ENCODE results near the gene R3HDM1.

DNA sequence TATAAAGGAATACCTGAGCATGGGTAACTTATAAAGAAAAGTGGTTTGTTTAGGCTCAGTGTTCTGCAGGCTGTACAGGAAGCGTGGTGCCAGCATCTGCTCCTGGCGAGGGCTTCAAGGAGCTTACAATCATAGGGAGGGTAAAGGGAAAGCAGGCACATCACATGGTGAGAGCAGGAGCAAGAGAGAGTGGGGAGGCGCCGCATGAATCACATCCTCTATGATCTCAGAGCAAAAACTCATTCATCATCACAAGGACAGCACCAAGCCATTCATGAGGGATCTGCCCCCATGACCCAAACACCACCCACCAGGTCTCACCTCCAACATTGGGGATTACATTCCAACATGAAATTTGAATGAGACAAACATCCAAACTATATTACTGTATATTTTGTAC is 32.5 kb downstream of the R3HDM1 start:
- no peak for TF ChIP-seq CTCF (IDR thresholded peaks at IDR 0.05)
- no peak for TF ChIP-seq EZH2 (IDR thresholded peaks at IDR 0.05; ENCODE audit: borderline replicate concordance, insufficient read depth, low read depth, low read length, poor library complexity, severe bottlenecking)

Data from B cell (primary cell).